ENCODE measurements around the gene TRIM74.
"Not testable (repeated sequence)": the region's sequence is repeated elsewhere in the genome, so short reads cannot be mapped to it uniquely, and the experiment has no call there.

- TF ChIP-seq CTCF, POLR2A (IDR thresholded peaks at IDR 0.05): not testable (repeated sequence)
These were observed 23.0 kb downstream of the TRIM74 start for GRCh38 chr7:72946130-72946745.

All from lower leg skin (tissue), 3 donors.